PFSK-1 (cell line): Measurements from ENCODE around the gene RRP9.

Experiments used
- REST ChIP-seq, 2 experiments: IDR thresholded peaks; 2 replicates each; pipeline versions ENCODE4 v1.6.1 to v1.8.0; 2011 to 2012; ENCODE audit warnings: low read depth in 2 of 2, low read length in 2 of 2, control low read depth in 1 of 2, inconsistent platforms in 1 of 2, mild to moderate bottlenecking in 1 of 2, moderate library complexity in 1 of 2; ENCODE audit not compliant: insufficient read depth in 1 of 2
- TAF1 ChIP-seq: IDR thresholded peaks from 2 replicates; pipeline ENCODE4 v1.6.1; 2012; ENCODE audit warnings: low read length, control low read depth, borderline replicate concordance; ENCODE audit not compliant: insufficient read depth

GRCh38 chr3:51975852-51976549 is 34.3 kb upstream of the RRP9 start:
- TF ChIP-seq REST (IDR thresholded peaks at IDR 0.05; ENCODE audit: insufficient read depth in 1 of 2, low read depth in 2 of 2, low read length in 2 of 2) (no peak), TAF1 (no peak)
